Glutamatergic neuron (in vitro differentiated cells): ENCODE data around the gene MYBPHL. TPM values are rescaled to one million over a fixed set of nuclear protein-coding genes. Genes with fewer than 3 reads are reported as not detected.

ENCODE experiments used
- DNase-seq: peaks from one replicate; pipeline ENCODE4 v3.0.0; 2022
- H3K27ac Mint-ChIP-seq: one replicate; pipeline ENCODE4 v1.8.0; 2020; ENCODE audit warnings: mild to moderate bottlenecking, mixed read lengths, inconsistent platforms; ENCODE audit not compliant: unreplicated experiment
- H3K27me3 Mint-ChIP-seq: one replicate; pipeline ENCODE4 v1.8.0; 2020; ENCODE audit warnings: mild to moderate bottlenecking, moderate library complexity, mixed read lengths, inconsistent platforms; ENCODE audit not compliant: unreplicated experiment
- H3K36me3 Mint-ChIP-seq: one replicate; pipeline ENCODE4 v1.8.0; 2020; ENCODE audit warnings: mild to moderate bottlenecking, mixed read lengths, inconsistent platforms; ENCODE audit not compliant: unreplicated experiment
- H3K4me1 Mint-ChIP-seq: one replicate; pipeline ENCODE4 v1.8.0; 2020; ENCODE audit warnings: mild to moderate bottlenecking, low read depth, mixed read lengths, inconsistent platforms; ENCODE audit not compliant: unreplicated experiment
- H3K4me3 Mint-ChIP-seq: one replicate; pipeline ENCODE4 v1.8.0; 2020; ENCODE audit warnings: mild to moderate bottlenecking, mixed read lengths, inconsistent platforms; ENCODE audit not compliant: unreplicated experiment
- H3K9me3 Mint-ChIP-seq: one replicate; pipeline ENCODE4 v1.8.0; 2020; ENCODE audit warnings: mild to moderate bottlenecking, moderate library complexity, mixed read lengths, inconsistent platforms; ENCODE audit not compliant: unreplicated experiment
- total RNA-seq: library from RNA; stranded (reverse); fragmentation: NEBNext Ultra II Directional; extraction: Animal tissue kit (Norgen Biotek cat#: 25700); gene quantifications from one replicate; pipeline ENCODE4 v1.2.1, GENCODE V29; 2021; ENCODE audit not compliant: unreplicated experiment
- TF ChIP-seq, protein P1 (sequence below): fragments of 200-600 bp; sonication (generic); IDR thresholded peaks from one replicate; pipeline ENCODE4 v1.5.0; 2021; ENCODE audit not compliant: partially characterized antibody, unreplicated experiment

MYBPHL gene
- total RNA-seq, 1 donor from 2014 or later = 0.64 TPM

DNA sequence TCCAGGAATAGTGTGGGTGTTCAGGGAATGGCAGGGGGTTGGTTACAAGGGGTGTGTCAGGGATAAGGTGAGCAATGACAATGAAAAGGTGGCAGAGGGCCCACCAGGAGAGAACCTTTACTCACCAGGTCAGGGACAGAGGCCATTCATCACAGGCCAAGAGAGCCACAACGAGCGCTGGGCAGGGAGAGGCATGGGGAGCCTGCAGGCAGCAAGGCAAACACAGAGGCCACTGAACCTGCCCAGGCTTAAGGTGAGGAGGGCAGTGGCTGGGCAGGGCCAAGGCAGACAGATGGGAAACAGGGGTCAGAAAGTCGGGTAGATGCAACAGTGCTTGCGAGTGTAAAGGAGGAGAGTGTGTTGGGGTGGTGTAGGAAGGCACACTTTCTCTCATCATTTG lies 28.3 kb upstream of the MYBPHL start:
- H3K27ac Mint-ChIP-seq = no peak overlapping the region
- H3K36me3 Mint-ChIP-seq = peaks cover 30% of the 10 kb centered on the region
- H3K4me1 Mint-ChIP-seq = no peaks in the 10 kb centered on the region
- DNase-seq = no peak
- TF ChIP-seq, protein P1, sequence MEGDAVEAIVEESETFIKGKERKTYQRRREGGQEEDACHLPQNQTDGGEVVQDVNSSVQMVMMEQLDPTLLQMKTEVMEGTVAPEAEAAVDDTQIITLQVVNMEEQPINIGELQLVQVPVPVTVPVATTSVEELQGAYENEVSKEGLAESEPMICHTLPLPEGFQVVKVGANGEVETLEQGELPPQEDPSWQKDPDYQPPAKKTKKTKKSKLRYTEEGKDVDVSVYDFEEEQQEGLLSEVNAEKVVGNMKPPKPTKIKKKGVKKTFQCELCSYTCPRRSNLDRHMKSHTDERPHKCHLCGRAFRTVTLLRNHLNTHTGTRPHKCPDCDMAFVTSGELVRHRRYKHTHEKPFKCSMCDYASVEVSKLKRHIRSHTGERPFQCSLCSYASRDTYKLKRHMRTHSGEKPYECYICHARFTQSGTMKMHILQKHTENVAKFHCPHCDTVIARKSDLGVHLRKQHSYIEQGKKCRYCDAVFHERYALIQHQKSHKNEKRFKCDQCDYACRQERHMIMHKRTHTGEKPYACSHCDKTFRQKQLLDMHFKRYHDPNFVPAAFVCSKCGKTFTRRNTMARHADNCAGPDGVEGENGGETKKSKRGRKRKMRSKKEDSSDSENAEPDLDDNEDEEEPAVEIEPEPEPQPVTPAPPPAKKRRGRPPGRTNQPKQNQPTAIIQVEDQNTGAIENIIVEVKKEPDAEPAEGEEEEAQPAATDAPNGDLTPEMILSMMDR = no peak
- H3K4me3 Mint-ChIP-seq = no peak overlapping the region
- peaks cover 2% of the 10 kb centered on the region for H3K27me3 Mint-ChIP-seq
- no peaks in the 10 kb centered on the region for H3K9me3 Mint-ChIP-seq

DNA sequence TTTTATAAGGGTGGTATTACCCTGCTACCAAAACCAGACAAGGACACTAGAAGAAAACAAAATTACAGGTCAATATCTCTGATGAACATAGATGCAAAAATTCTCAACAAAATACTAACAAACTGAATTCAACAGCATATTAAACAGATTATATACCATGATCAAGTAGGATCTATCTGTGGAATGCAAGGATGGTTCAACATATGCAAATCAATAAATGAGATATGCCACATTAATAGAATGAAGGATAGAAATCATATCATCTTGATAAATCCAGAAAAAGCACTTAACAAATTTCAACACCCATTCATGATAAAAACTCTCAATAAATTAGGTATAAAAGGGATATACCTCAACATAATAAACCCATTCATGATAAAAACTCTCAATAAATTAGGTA lies 24.3 kb upstream of the MYBPHL start:
- Mint-ChIP-seq H3K9me3 (no peaks in the 10 kb centered on the region), H3K27me3 (peaks cover 2% of the 10 kb centered on the region), H3K36me3 (peaks cover 28% of the 10 kb centered on the region), H3K4me1 (no peaks in the 10 kb centered on the region), H3K4me3 (no peak overlapping the region), H3K27ac (no peak overlapping the region)
- TF ChIP-seq, protein P1 = no peak
- DNase-seq = no peak

DNA sequence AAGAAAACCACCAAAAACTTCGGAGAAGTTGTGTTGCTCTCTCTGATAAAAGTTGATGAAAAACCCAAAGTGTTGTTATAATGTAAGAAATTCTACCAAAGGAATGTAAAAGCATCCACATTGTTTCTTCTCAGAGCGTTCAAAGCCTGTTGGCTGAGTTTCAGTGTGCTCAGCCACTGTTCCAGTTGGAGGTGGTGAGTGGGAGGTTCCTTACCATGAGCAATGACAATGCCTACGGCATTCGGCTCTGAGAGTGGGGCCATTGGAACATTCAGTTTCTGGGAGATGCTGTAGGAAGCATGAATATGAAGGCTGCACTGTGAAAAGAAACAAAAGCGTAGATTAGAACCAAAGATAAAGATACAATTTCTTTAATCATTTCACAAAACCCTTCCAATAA lies 20.5 kb upstream of the MYBPHL start:
- TF ChIP-seq, protein P1 = no peak
- Mint-ChIP-seq H3K27me3 (no peaks in the 10 kb centered on the region), H3K36me3 (peaks cover 12% of the 10 kb centered on the region), H3K4me3 (no peak overlapping the region), H3K27ac (no peak overlapping the region), H3K4me1 (peaks cover 9% of the 10 kb centered on the region), H3K9me3 (no peaks in the 10 kb centered on the region)
- no peak for DNase-seq

DNA sequence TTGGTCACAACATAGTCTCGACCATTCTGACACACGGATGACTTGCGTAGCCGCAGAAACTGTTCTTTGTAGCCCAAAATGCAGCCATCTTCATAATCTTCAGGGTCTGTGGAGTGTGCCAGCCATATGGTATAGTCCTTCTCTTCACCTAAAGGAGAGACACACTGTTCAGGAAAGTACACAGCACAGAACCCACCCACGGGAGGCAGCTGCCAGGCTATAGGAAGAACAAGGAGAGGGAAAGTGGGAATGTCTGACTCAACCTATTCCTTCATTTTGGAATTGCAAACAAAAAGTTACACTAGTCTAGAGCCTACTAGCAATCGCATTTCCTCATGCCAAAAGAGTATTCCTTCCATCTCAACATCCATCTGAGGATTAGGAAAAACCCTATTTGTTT lies 16.2 kb upstream of the MYBPHL start:
- TF ChIP-seq, protein P1 = no peak
- H3K4me1 Mint-ChIP-seq = peaks cover 11% of the 10 kb centered on the region
- DNase-seq = no peak
- H3K9me3 Mint-ChIP-seq = peaks cover 4% of the 10 kb centered on the region
- peaks cover 3% of the 10 kb centered on the region for H3K27me3 Mint-ChIP-seq
- H3K27ac Mint-ChIP-seq = no peak overlapping the region
- peaks cover 13% of the 10 kb centered on the region for H3K36me3 Mint-ChIP-seq
- no peak overlapping the region for H3K4me3 Mint-ChIP-seq

DNA sequence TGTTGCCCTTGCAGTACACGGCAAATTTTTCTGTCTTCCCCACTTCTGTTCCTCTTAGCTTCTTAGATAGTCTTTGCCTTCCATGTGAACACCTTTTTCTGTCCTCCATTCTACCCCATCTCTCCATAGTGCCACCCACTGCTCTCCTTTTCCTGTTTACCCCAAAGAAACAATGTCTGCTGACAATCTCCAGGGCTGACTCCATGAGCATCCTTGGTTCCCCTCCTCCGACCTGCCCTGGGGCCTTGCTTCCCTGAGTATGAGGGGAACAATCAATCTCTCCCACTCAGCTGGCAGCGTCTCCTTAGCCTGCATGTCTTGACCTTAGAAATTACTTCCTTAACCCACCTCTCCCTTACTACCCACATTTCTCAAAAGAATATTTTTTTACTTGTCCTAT lies 12.3 kb upstream of the MYBPHL start:
- Mint-ChIP-seq H3K27me3 (peaks cover 3% of the 10 kb centered on the region), H3K27ac (no peak overlapping the region), H3K36me3 (peaks cover 21% of the 10 kb centered on the region), H3K9me3 (peaks cover 4% of the 10 kb centered on the region), H3K4me1 (peaks cover 8% of the 10 kb centered on the region), H3K4me3 (no peak overlapping the region)
- no peak for DNase-seq
- TF ChIP-seq, protein P1 = no peak
